Adrenal gland (tissue), 12 donors: Measurements from ENCODE around the gene CBX8. TPM values are rescaled to one million over a fixed set of nuclear protein-coding genes. Genes with fewer than 3 reads are reported as not detected.

Experiments used
- DNase-seq, 7 donors: peaks; one replicate each; pipeline ENCODE4 v3.0.0-alpha.2; 2019 to 2020
- H3K27ac ChIP-seq, 5 donors: fragments of 200-600 bp; sonication (generic) in 4 of 5; 1 replicate in 3 of 5; 2 replicates in 2 of 5; pipeline versions ENCODE4 v1.5.1 to v1.8.0; 2016 to 2020; ENCODE audit warnings: mild to moderate bottlenecking in 1 of 5
- H3K27me3 ChIP-seq: fragments of 200-600 bp; 2 replicates; pipeline ENCODE4 v1.8.0; 2021
- H3K36me3 ChIP-seq, 2 donors: fragments of 200-600 bp; replicated peaks in 1 of 2; 1 replicate in 1 of 2; 2 replicates in 1 of 2; pipeline versions ENCODE4 v1.5.1 to v1.8.0; 2018 to 2022
- H3K4me1 ChIP-seq, 2 donors: fragments of 200-600 bp; replicated peaks in 1 of 2; 1 replicate in 1 of 2; 2 replicates in 1 of 2; pipeline versions ENCODE4 v1.5.1 to v1.8.0; 2018 to 2021
- H3K4me3 ChIP-seq, 4 donors: fragments of 200-600 bp; sonication (generic) in 3 of 4; one replicate each; pipeline ENCODE4 v1.5.1; 2016 to 2018
- H3K9me3 ChIP-seq, 3 donors: fragments of 200-600 bp; sonication (generic) in 1 of 3; replicated peaks in 1 of 3; 1 replicate in 2 of 3; 2 replicates in 1 of 3; pipeline versions ENCODE4 v1.5.1 to v1.8.0; 2016 to 2021
- POLR2A ChIP-seq, 2 donors: fragments of 450-650 bp; IDR thresholded peaks; one replicate each; pipeline ENCODE4 v1.6.1; 2017; ENCODE audit warnings: antibody characterized with exemption in 2 of 2, mild to moderate bottlenecking in 2 of 2, moderate library complexity in 1 of 2
- WGBS, 4 donors: extraction: QIAGEN DNeasy Blood & Tissue Kit in 2 of 4; methylation state at CpG; one replicate each; pipeline versions ENCODE4 v1.1.5 to v1.1.7; 2013 to 2017; 5-methylcytosine and 5-hydroxymethylcytosine counted together
- intact Hi-C, 2 donors: fragments of 100-400 bp; cut with DNase I; formaldehyde crosslinking; loops; one replicate each; pipeline versions ENCODE4 v1.14.1 to v1.15.0; 2022 to 2023
- polyA plus RNA-seq, 3 donors: library from polyadenylated mRNA; stranded (reverse); fragments of 200-250 nt in 2 of 3; fragments of 350-450 nt in 1 of 3; fragmentation: Illumina TruSeq in 1 of 3; extraction: RNeasy Lipid Tissue Mini Kit (QIAGEN cat#74804) in 1 of 3; gene quantifications; one replicate each; pipeline ENCODE4 v1.2.3, GENCODE V29; 2013 to 2014
- total RNA-seq, 9 donors: library from RNA; depleted of rRNA in 4 of 9; stranded (reverse); fragments of >200 nt in 4 of 9; fragments of 120-200 nt in 1 of 9; fragmentation: NEBNext Ultra II Directional in 1 of 9; extraction: Animal tissue kit (Norgen Biotek cat#: 25700) in 1 of 9; gene quantifications; one replicate each; pipeline versions ENCODE4 v1.1.0 to v1.2.4, GENCODE V29; 2013 to 2023
- TF ChIP-seq, protein P1 (sequence below), 6 experiments: fragments of 450-650 bp in 4 of 6; fragments of 200-600 bp in 2 of 6; sonication (generic) in 1 of 6; IDR thresholded peaks; 1 replicate in 5 of 6; 2 replicates in 1 of 6; pipeline versions ENCODE4 v1.5.1 to v1.8.0; 2016 to 2021; ENCODE audit warnings: antibody characterized with exemption in 6 of 6, mild to moderate bottlenecking in 2 of 6, moderate library complexity in 1 of 6
- donor health status: healthy with polysubstance abuse.
- donor health status: Bipolar disorder and iron deficiency.
- donor health status: DM: yes; HTN: yes; CAD: no.
- donor health status: DM: no; HTN: no; CAD: no.
- donor health status: DM: no; HTN: no; CAD: no.
- donor health status: DM: yes; HTN: yes; CAD: no.

CBX8 gene
- total and polyA plus RNA-seq, 12 donors = 0.85 to 10.6 (median 5.5) TPM

DNA sequence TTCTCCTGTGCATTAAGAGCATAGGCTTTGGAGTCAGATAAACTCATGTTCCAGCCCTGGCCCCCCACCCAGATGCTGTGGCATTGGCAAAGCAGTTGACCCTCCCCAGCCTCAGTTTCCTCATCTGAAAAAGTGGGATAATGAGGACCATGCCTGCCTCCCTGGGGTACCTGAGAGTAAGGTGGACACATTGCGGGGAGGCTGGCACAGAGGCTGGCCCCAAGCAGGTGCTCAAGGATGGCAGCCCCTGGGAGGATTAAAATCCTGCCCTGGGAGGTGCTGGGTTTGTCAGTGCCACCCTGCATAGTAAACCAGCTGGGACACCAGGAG is 54.3 kb downstream of the CBX8 start:
- no peak overlapping the region for H3K4me3 ChIP-seq
- intact Hi-C loops = loop anchor here in 1 of 2 donors (5.0 to 10.0 kb wide), 2 partner anchors 102 to 250 kb away; no protein-coding TSS in a partner anchor
- DNase-seq = no peak
- H3K27me3 ChIP-seq = peaks cover 31% of the 10 kb centered on the region
- no peak overlapping the region for H3K27ac ChIP-seq
- H3K4me1 ChIP-seq = peaks cover 6 to 7% of the 10 kb centered on the region in 2 donors
- no peaks in the 10 kb centered on the region for H3K9me3 ChIP-seq
- H3K36me3 ChIP-seq = no peaks in the 10 kb centered on the region
- TF ChIP-seq POLR2A (IDR thresholded peaks at IDR 0.05) = no peak
- TF ChIP-seq, protein P1, sequence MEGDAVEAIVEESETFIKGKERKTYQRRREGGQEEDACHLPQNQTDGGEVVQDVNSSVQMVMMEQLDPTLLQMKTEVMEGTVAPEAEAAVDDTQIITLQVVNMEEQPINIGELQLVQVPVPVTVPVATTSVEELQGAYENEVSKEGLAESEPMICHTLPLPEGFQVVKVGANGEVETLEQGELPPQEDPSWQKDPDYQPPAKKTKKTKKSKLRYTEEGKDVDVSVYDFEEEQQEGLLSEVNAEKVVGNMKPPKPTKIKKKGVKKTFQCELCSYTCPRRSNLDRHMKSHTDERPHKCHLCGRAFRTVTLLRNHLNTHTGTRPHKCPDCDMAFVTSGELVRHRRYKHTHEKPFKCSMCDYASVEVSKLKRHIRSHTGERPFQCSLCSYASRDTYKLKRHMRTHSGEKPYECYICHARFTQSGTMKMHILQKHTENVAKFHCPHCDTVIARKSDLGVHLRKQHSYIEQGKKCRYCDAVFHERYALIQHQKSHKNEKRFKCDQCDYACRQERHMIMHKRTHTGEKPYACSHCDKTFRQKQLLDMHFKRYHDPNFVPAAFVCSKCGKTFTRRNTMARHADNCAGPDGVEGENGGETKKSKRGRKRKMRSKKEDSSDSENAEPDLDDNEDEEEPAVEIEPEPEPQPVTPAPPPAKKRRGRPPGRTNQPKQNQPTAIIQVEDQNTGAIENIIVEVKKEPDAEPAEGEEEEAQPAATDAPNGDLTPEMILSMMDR (IDR thresholded peaks at IDR 0.05) = no peak
- 79 to 85% (median 82%) methylated on average over 1 of the region's 1 CpG for WGBS, 4 donors

Other genes with a start within 250 kb of the CBX8 start
- under 1 TPM in 1 of 9 donors, not detected in 8; 0.16 TPM for gene RBFOX3, start 186.0 kb downstream of the CBX8 start, total RNA-seq
- 1 to 10 TPM in 1 of 3 donors, under 1 TPM in 2; 0.29 to 1.3 (median 0.30) TPM for gene RBFOX3, start 186.0 kb downstream of the CBX8 start, polyA plus RNA-seq
- gene ENPP7, start 66.1 kb downstream of the CBX8 start, total RNA-seq = under 1 TPM in 1 of 9 donors, not detected in 8; 0.39 TPM
- gene ENPP7, start 66.1 kb downstream of the CBX8 start, polyA plus RNA-seq = not detected
- gene CBX2, start 18.9 kb downstream of the CBX8 start, total RNA-seq = 1 to 10 TPM in 3 of 9 donors, under 1 TPM in 6; 0.06 to 3.4 (median 0.81) TPM
- under 1 TPM; 0.26 to 0.97 (median 0.88) TPM for gene CBX2, start 18.9 kb downstream of the CBX8 start, polyA plus RNA-seq
- 10 to 100 TPM; 15.1 to 39.3 (median 23.7) TPM for gene CBX4, start 42.4 kb upstream of the CBX8 start, total RNA-seq
- 10 to 100 TPM in 1 of 3 donors, 1 to 10 TPM in 2; 5.4 to 10.1 (median 7.6) TPM for gene CBX4, start 42.4 kb upstream of the CBX8 start, polyA plus RNA-seq
- gene TBC1D16, start 238.8 kb upstream of the CBX8 start, total RNA-seq = 10 to 100 TPM; 22.5 to 62.5 (median 39.7) TPM
- gene TBC1D16, start 238.8 kb upstream of the CBX8 start, polyA plus RNA-seq = 10 to 100 TPM in 1 of 3 donors, 1 to 10 TPM in 2; 4.2 to 12.9 (median 6.0) TPM
- gene CCDC40, start 239.6 kb upstream of the CBX8 start, total RNA-seq = 10 to 100 TPM in 3 of 9 donors, 1 to 10 TPM in 6; 2.7 to 15.7 (median 6.0) TPM
- 10 to 100 TPM in 1 of 3 donors, 1 to 10 TPM in 2; 2.1 to 11.6 (median 3.7) TPM for gene CCDC40, start 239.6 kb upstream of the CBX8 start, polyA plus RNA-seq